GM15510 (cell line): ENCODE measurements around the gene CPT1C.

ENCODE experiments used
- POLR2A ChIP-seq: IDR thresholded peaks from 3 replicates; pipeline ENCODE4 v1.6.1; 2011; ENCODE audit warnings: borderline replicate concordance; ENCODE audit not compliant: insufficient read length; ENCODE audit errors: extremely low read depth

The CPT1C gene

DNA sequence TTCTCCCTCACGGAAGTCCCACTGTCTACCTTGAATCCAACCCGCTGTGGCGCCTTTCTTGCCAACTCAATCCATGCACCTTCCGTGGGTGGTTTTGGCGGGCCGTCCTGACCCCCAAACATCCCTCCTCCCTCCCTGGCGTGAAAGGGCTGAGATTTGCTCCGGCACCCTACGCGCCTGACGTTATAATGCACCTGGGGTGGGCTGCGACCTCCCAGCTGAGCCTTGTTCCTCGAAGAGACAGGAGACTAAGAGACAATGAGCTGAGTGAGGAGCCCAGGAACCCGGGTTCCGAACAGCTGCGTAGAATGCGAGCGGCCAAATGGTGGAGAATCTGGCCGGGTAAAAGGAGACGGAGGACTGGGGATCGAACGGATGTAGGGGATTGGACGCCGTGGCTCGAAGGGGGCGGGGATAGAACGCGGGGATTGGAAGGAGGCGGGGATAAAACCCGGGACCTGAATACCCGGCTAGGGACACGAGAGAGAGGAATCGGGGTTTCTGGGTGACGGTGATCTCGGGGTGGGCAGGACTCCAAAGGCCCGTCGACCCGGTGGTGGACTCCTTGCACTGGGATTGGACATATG, at the start of gene CPT1C:
CPT1C (plus strand) TSS at position 461 of the 587 bp plus-strand sequence. CDS start 1,137 bp downstream, outside the sequence.
- no peak for TF ChIP-seq POLR2A

DNA sequence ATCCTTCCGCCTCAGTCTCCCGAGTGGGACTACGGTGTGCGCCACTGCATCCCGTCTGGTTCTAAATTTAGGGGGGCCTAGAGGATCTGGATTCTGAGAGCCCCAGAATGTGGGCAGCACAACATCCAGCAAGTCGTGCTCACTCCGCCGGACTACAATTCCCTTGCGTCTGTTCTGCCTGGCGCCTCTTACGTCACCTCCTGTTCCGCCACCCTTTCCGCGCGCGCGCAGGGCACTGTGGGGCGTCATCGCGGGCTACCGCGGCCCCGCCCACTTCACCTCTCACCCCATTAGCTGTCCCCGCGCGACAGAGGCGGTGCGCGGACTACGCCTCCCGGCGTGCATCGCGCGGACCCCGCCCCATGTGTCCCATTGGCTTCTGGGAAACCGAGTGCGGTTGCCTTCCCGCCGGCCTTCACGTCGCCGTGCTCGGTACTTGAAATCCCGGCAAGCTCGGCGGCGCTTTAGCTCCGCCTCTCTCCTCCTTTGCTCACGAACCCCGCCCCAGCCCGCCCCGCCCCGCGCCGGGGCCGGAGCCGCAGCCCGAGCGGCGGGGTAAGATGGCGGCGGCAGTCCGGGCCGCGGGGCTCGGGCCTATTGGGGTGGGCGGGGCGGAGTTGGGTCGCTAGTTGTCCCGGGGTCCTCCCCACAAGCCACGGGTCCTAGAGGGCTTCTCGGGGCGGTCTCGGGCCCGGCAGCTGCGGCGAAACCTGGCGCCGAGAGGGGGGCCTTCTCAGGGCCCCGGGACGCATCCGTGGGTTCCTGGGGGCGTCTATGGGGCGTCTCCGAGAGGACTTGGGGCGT, 49.0 kb upstream of the CPT1C start, which contains the start of gene SCAF1:
SCAF1 (plus strand) TSS at position 522 of the 804 bp plus-strand sequence. CDS start 2,818 bp downstream, outside the sequence.
- peak; percentile 36 for TF ChIP-seq POLR2A

DNA sequence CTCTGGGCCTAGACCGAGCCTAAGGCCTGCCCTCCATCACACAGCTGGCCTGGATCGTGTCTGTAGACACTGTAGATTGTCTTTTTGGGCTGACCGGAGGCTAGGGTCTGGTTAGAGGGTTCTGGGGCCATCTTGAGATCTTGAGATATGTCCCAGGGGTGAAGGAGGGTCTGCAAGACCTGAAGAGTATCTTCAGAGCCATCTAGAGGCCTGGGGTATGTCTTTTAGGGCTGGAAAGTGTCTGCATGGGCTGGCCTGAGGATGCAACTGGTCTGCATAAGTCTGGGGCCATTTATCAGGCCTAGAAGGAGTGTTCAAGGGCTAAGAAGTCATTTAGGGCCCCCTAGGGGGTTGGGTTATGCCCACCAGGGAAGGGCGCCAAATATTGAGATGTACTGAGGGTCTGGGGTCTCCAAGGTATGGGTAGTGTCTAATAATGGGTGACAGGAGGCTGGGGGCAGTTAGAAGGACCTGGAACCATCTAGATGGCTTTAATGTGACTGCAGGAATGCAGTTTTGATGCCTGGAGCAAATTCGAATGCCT, 48.4 kb upstream of the CPT1C start:
- no peak for TF ChIP-seq POLR2A

DNA sequence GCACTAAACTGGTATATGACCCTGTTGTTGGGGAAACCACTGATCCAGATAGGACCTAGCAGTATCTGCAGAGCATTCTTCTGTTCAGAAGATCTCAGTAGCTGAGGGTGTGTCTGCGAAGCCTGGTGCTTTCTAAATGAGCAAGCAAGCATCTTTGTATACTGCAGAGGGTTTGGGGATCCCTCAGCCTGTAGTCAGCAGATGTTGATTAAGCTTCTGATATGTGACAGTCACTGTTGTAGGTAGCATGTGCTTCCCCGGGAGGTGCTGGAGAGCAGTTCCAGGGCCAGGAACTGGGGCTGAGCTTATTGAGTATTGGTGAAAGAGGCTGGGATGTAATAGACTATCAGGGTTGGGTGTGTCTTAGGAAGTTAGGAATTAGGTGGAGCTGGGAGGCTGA, 47.5 kb upstream of the CPT1C start:
- no peak for TF ChIP-seq POLR2A

DNA sequence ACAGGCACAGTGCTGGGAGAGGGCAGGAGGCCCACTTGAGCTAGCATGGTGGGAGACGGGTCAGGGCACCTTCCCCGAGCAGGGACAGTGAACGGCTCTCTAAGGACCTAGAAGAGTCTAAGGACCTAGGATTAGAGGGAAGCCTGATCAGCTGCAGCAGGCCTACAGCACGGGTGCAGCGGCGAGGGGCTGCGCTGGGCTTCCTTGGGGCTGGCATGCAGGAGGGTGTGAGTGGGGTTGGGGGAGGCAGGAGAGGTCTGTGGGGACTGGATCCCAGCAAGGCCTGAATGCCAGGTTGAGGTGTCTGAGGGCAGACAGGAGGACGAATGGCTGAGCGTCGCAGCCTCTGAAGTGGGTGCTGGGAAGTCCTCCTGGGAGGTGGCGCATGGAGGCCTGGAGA, 45.3 kb upstream of the CPT1C start:
- TF ChIP-seq POLR2A: no peak

DNA sequence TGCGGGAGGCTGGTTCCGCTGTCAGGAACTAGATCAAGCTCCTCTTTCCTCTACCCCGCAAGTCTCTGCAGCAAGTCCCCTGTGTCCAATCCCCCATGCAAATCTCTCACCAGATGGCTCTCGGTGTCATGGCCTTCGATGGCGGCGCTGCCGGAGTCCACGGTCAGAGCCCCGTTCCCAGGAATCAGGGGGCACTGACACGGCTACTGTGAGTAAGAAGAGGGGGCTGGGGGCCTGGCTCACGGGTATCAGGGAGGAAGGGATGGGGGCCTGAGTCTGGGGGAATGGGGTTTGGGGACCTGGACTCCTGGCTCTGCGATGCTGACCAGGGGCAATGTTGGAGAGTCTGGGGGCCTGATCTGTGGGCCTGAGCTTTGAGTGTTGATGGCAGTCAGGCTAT, 44.9 kb upstream of the CPT1C start:
- TF ChIP-seq POLR2A: no peak

DNA sequence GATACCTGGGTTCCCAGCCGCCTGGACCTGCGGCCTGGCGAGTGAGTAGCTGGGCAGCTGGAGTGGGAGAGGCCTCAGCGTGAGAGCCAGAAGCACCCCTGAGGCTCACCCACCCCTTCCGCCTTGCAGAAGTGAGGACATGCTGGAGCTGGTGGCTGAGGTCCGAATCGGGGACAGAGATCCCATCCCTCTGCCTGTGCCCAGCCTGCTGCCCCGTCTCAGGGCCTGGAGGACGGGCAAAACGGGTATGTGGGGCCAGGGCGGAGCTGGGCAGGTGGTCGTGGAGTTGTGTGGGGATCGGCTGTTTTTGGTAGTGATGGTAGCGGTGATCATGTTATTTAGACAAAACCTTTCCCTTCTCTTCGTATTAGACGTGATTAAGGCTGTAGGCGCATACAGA, 44.3 kb upstream of the CPT1C start:
- TF ChIP-seq POLR2A: no peak

DNA sequence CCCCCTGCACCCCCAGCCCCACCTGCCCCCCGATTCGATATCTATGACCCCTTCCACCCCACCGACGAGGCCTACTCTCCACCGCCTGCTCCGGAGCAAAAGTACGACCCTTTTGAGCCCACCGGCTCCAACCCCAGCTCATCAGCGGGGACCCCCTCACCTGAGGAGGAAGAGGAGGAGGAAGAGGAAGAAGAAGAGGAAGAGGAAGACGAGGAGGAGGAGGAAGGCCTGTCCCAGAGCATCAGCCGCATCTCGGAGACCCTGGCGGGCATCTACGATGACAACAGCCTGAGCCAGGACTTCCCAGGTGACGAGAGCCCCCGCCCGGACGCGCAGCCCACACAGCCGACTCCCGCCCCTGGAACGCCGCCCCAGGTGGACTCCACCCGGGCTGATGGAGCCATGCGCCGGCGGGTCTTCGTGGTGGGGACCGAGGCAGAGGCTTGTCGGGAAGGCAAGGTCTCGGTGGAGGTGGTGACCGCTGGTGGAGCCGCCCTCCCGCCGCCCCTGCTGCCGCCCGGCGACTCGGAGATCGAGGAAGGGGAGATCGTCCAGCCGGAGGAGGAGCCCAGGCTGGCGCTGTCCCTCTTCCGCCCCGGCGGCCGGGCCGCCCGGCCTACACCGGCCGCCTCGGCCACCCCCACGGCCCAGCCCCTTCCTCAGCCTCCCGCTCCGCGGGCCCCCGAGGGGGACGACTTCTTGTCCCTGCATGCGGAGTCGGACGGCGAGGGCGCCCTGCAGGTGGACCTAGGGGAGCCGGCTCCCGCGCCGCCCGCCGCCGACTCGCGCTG, 39.7 kb upstream of the CPT1C start:
- no peak for TF ChIP-seq POLR2A

DNA sequence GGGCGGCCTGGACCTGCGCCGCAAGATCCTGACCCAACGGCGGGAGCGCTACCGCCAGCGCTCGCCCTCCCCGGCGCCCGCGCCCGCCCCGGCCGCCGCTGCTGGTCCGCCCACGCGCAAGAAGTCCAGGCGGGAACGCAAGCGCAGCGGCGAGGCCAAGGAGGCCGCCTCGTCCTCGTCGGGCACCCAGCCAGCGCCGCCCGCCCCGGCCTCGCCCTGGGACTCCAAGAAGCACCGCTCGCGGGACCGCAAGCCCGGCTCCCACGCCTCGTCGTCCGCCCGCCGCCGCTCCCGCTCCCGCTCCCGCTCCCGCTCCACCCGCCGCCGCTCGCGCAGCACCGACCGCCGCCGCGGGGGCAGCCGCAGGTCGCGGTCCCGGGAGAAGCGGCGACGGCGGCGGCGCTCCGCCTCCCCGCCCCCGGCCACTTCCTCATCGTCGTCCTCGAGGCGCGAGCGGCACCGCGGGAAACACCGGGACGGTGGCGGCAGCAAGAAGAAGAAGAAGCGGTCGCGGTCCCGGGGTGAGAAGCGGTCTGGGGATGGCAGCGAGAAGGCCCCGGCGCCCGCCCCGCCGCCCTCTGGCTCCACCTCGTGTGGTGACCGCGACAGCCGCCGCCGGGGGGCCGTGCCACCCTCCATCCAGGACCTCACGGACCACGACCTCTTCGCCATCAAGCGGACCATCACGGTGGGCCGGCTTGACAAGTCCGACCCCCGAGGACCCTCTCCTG, 38.9 kb upstream of the CPT1C start:
- no peak for TF ChIP-seq POLR2A

DNA sequence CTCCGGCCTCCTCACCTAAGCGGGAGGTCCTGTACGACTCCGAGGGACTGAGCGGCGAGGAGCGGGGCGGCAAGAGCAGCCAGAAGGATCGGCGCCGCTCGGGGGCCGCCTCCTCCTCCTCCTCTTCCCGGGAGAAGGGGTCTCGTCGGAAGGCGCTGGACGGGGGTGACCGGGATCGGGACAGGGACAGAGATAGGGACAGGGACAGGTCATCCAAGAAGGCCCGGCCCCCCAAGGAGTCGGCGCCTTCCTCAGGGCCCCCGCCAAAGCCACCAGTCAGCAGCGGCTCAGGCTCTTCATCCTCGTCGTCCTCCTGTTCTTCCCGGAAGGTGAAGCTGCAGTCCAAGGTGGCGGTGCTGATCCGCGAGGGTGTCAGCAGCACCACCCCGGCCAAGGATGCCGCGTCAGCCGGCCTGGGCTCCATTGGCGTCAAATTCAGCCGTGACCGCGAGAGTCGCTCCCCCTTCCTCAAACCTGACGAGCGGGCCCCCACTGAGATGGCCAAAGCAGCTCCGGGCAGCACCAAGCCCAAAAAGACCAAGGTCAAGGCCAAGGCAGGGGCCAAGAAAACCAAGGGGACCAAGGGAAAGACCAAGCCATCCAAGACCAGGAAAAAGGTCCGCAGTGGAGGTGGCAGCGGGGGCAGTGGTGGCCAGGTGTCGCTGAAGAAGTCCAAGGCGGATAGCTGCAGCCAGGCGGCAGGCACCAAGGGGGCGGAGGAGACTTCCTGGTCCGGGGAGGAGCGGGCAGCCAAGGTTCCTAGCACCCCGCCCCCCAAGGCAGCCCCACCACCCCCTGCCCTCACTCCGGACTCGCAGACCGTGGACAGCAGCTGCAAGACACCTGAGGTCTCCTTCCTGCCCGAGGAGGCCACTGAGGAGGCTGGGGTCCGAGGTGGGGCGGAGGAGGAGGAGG, 38.1 kb upstream of the CPT1C start:
- TF ChIP-seq POLR2A: no peak

DNA sequence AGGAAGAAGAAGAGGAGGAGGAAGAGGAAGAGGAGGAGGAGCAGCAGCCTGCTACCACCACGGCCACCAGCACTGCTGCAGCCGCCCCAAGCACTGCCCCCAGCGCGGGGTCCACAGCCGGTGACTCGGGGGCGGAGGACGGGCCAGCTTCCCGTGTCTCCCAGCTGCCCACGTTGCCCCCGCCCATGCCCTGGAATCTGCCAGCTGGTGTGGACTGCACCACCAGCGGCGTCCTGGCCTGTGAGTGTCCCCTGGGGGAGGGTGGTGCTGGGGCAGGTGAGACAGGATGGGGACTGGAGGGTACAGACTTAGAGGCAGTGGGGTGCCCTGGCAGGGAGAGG, 37.5 kb upstream of the CPT1C start:
- TF ChIP-seq POLR2A: no peak

DNA sequence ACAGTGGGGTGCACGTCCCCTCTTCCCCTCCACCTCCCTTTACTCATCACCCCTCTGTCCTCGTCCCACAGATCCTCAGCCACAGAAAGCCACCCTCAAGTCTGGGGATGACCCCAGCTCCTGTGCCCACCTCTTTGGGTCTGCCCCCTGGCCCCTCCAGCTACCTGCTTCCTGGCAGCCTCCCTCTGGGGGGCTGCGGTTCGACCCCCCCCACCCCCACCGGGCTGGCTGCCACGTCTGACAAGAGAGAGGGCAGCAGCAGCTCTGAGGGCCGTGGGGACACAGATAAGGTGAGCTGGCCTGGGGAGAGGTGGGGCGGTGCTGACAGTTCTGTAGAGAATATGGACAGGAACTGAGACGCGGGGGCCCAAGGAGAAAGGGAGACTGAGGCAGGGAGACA, 36.3 kb upstream of the CPT1C start:
- TF ChIP-seq POLR2A: no peak
